Measurements from ENCODE around the gene ABHD16A. TPM values are rescaled to one million over a fixed set of nuclear protein-coding genes. Genes with fewer than 3 reads are reported as not detected.

ABHD16A gene
- total and polyA plus RNA-seq, 7 donors, result 26.6 to 56.6 (median 34.4) TPM

GRCh38 chr6:31700740-31701401 is 2.3 kb downstream of the ABHD16A start:
- 85 to 96% (median 89%) methylated on average over 5 of the region's 5 CpGs for WGBS, 3 donors
- peak overlapping the region; percentile 78 for H3K4me3 ChIP-seq
- ATAC-seq, result no peak
- no peak for DNase-seq
- peaks cover 0 to 55% of the 10 kb centered on the region in 2 donors for H3K36me3 ChIP-seq (ENCODE audit: insufficient read depth in 1 of 2, low read depth in 1 of 2)
- intact Hi-C loops (cut with DNase I), result no loop called here
- TF ChIP-seq CTCF (IDR thresholded peaks at IDR 0.05), result no peak
- peak overlapping the region; percentile 98 for H3K27ac ChIP-seq
- peaks cover 32% of the 10 kb centered on the region for H3K4me1 ChIP-seq
- no peaks in the 10 kb centered on the region for H3K9me3 ChIP-seq
- no peaks in the 10 kb centered on the region for H3K27me3 ChIP-seq (ENCODE audit: insufficient read depth in 3 of 3, low read length in 2 of 3)

- no peak for TF ChIP-seq CTCF (IDR thresholded peaks at IDR 0.05)
- peak in 1 of 4 donors; percentile 20 for ATAC-seq
- H3K27me3 ChIP-seq (ENCODE audit: insufficient read depth in 3 of 3, low read length in 2 of 3), result no peaks in the 10 kb centered on the region
- no peak for DNase-seq
- WGBS, 3 donors, result 8 to 15% (median 15%) methylated on average over 3 of the region's 3 CpGs
- H3K4me3 ChIP-seq, result no peak overlapping the region
- H3K27ac ChIP-seq, result peak overlapping the region; percentile 25
- intact Hi-C loops (cut with DNase I), result no loop called here
- H3K36me3 ChIP-seq (ENCODE audit: insufficient read depth in 1 of 2, low read depth in 1 of 2), result peaks cover 0 to 88% of the 10 kb centered on the region in 2 donors
- no peaks in the 10 kb centered on the region for H3K9me3 ChIP-seq
- H3K4me1 ChIP-seq, result peaks cover 27% of the 10 kb centered on the region
These were observed 5.6 kb downstream of the ABHD16A start for GRCh38 chr6:31697555-31697954.

GRCh38 chr6:31693535-31693934 is 9.6 kb downstream of the ABHD16A start:
- Histone ChIP-seq H3K27ac (no peak overlapping the region), H3K36me3 (ENCODE audit: insufficient read depth in 1 of 2, low read depth in 1 of 2) (peaks cover 12 to 99% of the 10 kb centered on the region in 2 donors), H3K4me3 (no peak overlapping the region), H3K27me3 (ENCODE audit: insufficient read depth in 3 of 3, low read length in 2 of 3) (no peaks in the 10 kb centered on the region), H3K4me1 (peaks cover 7% of the 10 kb centered on the region), H3K9me3 (no peaks in the 10 kb centered on the region)
- intact Hi-C loops (cut with DNase I), result no loop called here
- DNase-seq (no peak), ATAC-seq (no peak)
- WGBS, 3 donors, result 88 to 93% (median 89%) methylated on average over 6 of the region's 6 CpGs
- no peak for TF ChIP-seq CTCF (IDR thresholded peaks at IDR 0.05)

GRCh38 chr6:31692886-31693285 is 10.2 kb downstream of the ABHD16A start:
- no peak for TF ChIP-seq CTCF (IDR thresholded peaks at IDR 0.05)
- 88 to 91% (median 90%) methylated on average over 9 of the region's 9 CpGs for WGBS, 3 donors
- Histone ChIP-seq H3K4me3 (no peak overlapping the region), H3K36me3 (ENCODE audit: insufficient read depth in 1 of 2, low read depth in 1 of 2) (peaks cover 12 to 99% of the 10 kb centered on the region in 2 donors), H3K27ac (no peak overlapping the region), H3K27me3 (ENCODE audit: insufficient read depth in 3 of 3, low read length in 2 of 3) (no peaks in the 10 kb centered on the region), H3K4me1 (peaks cover 2% of the 10 kb centered on the region), H3K9me3 (no peaks in the 10 kb centered on the region)
- intact Hi-C loops (cut with DNase I), result no loop called here
- DNase-seq, result no peak
- no peak for ATAC-seq

GRCh38 chr6:31692353-31692752 is 10.8 kb downstream of the ABHD16A start:
- intact Hi-C loops (cut with DNase I), result no loop called here
- no peak overlapping the region for H3K4me3 ChIP-seq
- DNase-seq (no peak), ATAC-seq (no peak)
- peaks cover 12 to 100% of the 10 kb centered on the region in 2 donors for H3K36me3 ChIP-seq (ENCODE audit: insufficient read depth in 1 of 2, low read depth in 1 of 2)
- WGBS, 3 donors, result 82 to 84% (median 83%) methylated on average over 4 of the region's 4 CpGs
- TF ChIP-seq CTCF (IDR thresholded peaks at IDR 0.05), result no peak
- H3K4me1 ChIP-seq, result no peaks in the 10 kb centered on the region
- no peaks in the 10 kb centered on the region for H3K27me3 ChIP-seq (ENCODE audit: insufficient read depth in 3 of 3, low read length in 2 of 3)
- no peak overlapping the region for H3K27ac ChIP-seq
- H3K9me3 ChIP-seq, result no peaks in the 10 kb centered on the region
